HepG2 (cell line): ENCODE measurements around the gene CCND2. TPM values are rescaled to one million over a fixed set of nuclear protein-coding genes. Genes with fewer than 3 reads are reported as not detected.

ENCODE experiments used
- ATAC-seq: fragments of 200-7000 bp; cut with Tn5 transposase; 3 replicates; pipeline ENCODE4 v1.9.1; 2020; ENCODE audit warnings: mild to moderate bottlenecking, moderate library complexity
- BruUV-seq: library from RNA; stranded (reverse); fragments of 400-500 nt; replicated peaks from 2 replicates; lab custom pipeline; 2021; lab: Mats Ljungman, UMichigan
- CTCF ChIA-PET: fragments of 300-600 bp; formaldehyde crosslinking; extraction: SDS; loops from one replicate; lab custom pipeline; 2021; ENCODE audit warnings: low total read pairs, inconsistent platforms, low intra/inter-chr PET ratio; lab: Yijun Ruan, JAX
- POLR2A ChIA-PET: fragments of 350-600 bp; sonication (Branson Sonifier 250); formaldehyde crosslinking; loops from one replicate; lab custom pipeline; 2020; ENCODE audit warnings: antibody characterized with exemption, inconsistent platforms; lab: Yijun Ruan, JAX
- DNase-seq: peaks from one replicate; pipeline ENCODE4 v3.0.0-alpha.2; 2015; ENCODE audit warnings: low spot score
- FAIRE-seq: peaks from 3 replicates; lab custom pipeline; 2011; peaks lifted over from hg19 to GRCh38; lab: Jason Lieb, UNC
- H2AFZ ChIP-seq: one replicate; pipeline ENCODE4 v1.6.1; 2011; ENCODE audit warnings: low read length, inconsistent platforms
- H3K27ac ChIP-seq: fragments of 300-600 bp; 3 replicates; pipeline ENCODE4 v1.8.0; 2011; ENCODE audit warnings: mixed run types, mild to moderate bottlenecking, mixed read lengths, low read length, inconsistent platforms; ENCODE audit not compliant: insufficient read depth; ENCODE audit errors: extremely low read length
- H3K27me3 ChIP-seq, 2 experiments: fragments of 200-600 bp in 1 of 2; 2 replicates in 1 of 2; 3 replicates in 1 of 2; pipeline versions ENCODE4 v1.6.0 to v1.8.0; 2011; ENCODE audit warnings: low read length in 2 of 2, mild to moderate bottlenecking in 2 of 2, moderate library complexity in 2 of 2, inconsistent platforms in 1 of 2; ENCODE audit not compliant: insufficient read depth in 2 of 2, control insufficient read depth in 1 of 2
- H3K36me3 ChIP-seq, 2 experiments: fragments of 200-600 bp in 1 of 2; replicated peaks in 1 of 2; 2 replicates in 1 of 2; 3 replicates in 1 of 2; pipeline versions ENCODE4 v1.5.1 to v1.8.0; 2011; ENCODE audit warnings: low read length in 2 of 2, inconsistent platforms in 1 of 2; ENCODE audit not compliant: insufficient read depth in 2 of 2, control insufficient read depth in 1 of 2
- H3K4me1 ChIP-seq: 2 replicates; pipeline ENCODE4 v1.5.1; 2012; ENCODE audit warnings: low read length, inconsistent platforms; ENCODE audit not compliant: insufficient read depth
- H3K4me2 ChIP-seq: 2 replicates; pipeline ENCODE4 v1.6.0; 2011; ENCODE audit warnings: low read depth, low read length, inconsistent platforms
- H3K4me3 ChIP-seq, 3 experiments: fragments of 200-600 bp in 1 of 3; sonication (generic), shearing (Covaris generic) in 1 of 3; replicated peaks in 1 of 3; 2 replicates each; pipeline ENCODE4 v1.5.1; 2011 to 2016; ENCODE audit warnings: low read length in 3 of 3, inconsistent platforms in 2 of 3, low read depth in 2 of 3, mild to moderate bottlenecking in 2 of 3, control low read depth in 1 of 3, mixed read lengths in 1 of 3; ENCODE audit not compliant: insufficient read depth in 1 of 3
- H3K79me2 ChIP-seq: one replicate; pipeline ENCODE4 v1.6.1; 2011; ENCODE audit warnings: low read length, inconsistent platforms; ENCODE audit not compliant: insufficient read depth
- H3K9ac ChIP-seq: 2 replicates; pipeline ENCODE4 v1.6.0; 2011; ENCODE audit warnings: mild to moderate bottlenecking, low read depth, low read length, inconsistent platforms; ENCODE audit not compliant: insufficient read depth
- H3K9me3 ChIP-seq: 2 replicates; pipeline ENCODE4 v1.5.1; 2012; ENCODE audit warnings: mild to moderate bottlenecking, low read length
- H4K20me1 ChIP-seq: 2 replicates; pipeline ENCODE4 v1.6.0; 2011; ENCODE audit warnings: inconsistent platforms, mild to moderate bottlenecking, low read length, moderate library complexity; ENCODE audit not compliant: insufficient read depth
- ADNP ChIP-seq: sonication (generic); formaldehyde crosslinking; IDR thresholded peaks from 2 replicates; pipeline ENCODE4 v1.4.0; 2020; ENCODE audit warnings: missing genetic modification reagents
- ATF7-NPFF ChIP-seq: sonication (generic); formaldehyde crosslinking; IDR thresholded peaks from 2 replicates; pipeline ENCODE4 v1.8.1; 2023; ENCODE audit warnings: mild to moderate bottlenecking, low read depth, missing genetic modification reagents, moderate library complexity
- CAMTA2 ChIP-seq: sonication (generic); formaldehyde crosslinking; IDR thresholded peaks from 2 replicates; pipeline ENCODE4 v1.4.0; 2020; ENCODE audit warnings: mild to moderate bottlenecking, missing genetic modification reagents, borderline replicate concordance
- ERF ChIP-seq: IDR thresholded peaks from 2 replicates; pipeline ENCODE4 v1.6.1; 2018; ENCODE audit warnings: missing biosample characterization, missing genetic modification reagents
- HDAC6 ChIP-seq: fragments of 200-600 bp; sonication (generic); IDR thresholded peaks from 2 replicates; pipeline ENCODE4 v1.7.0; 2017; ENCODE audit warnings: mild to moderate bottlenecking, antibody characterized with exemption, low read length, low read depth
- IKZF1 ChIP-seq: fragments of 450-650 bp; IDR thresholded peaks from 2 replicates; pipeline ENCODE4 v1.7.1; 2016
- ISX ChIP-seq: sonication (generic); formaldehyde crosslinking; conservative IDR thresholded peaks from 2 replicates; pipeline ENCODE4 v1.5.0; 2020; ENCODE audit warnings: missing genetic modification reagents
- KDM4B ChIP-seq: sonication (generic); formaldehyde crosslinking; IDR thresholded peaks from 2 replicates; pipeline ENCODE4 v1.4.0; 2020; ENCODE audit warnings: missing genetic modification reagents
- KDM5B ChIP-seq: sonication (generic); formaldehyde crosslinking; IDR thresholded peaks from 2 replicates; pipeline ENCODE4 v1.4.0; 2020; ENCODE audit warnings: missing genetic modification reagents, mild to moderate bottlenecking, borderline replicate concordance
- RBM22 ChIP-seq: fragments of 200-400 bp; formaldehyde crosslinking; optimal IDR thresholded peaks from 2 replicates; pipeline ENCODE3; 2017; ENCODE audit warnings: mild to moderate bottlenecking, low read length, moderate library complexity
- RFX5 ChIP-seq: IDR thresholded peaks from 2 replicates; pipeline ENCODE4 v1.6.1; 2011; ENCODE audit warnings: low read depth, low read length, improper control_type of control experiment
- ZFP62 ChIP-seq: sonication (generic); formaldehyde crosslinking; IDR thresholded peaks from 2 replicates; pipeline ENCODE4 v1.4.0; 2020; ENCODE audit warnings: missing genetic modification reagents
- ZNF468 ChIP-seq: sonication (generic); formaldehyde crosslinking; IDR thresholded peaks from 2 replicates; pipeline ENCODE4 v1.8.0; 2022; ENCODE audit warnings: mild to moderate bottlenecking, moderate library complexity, missing genetic modification reagents
- WGBS: methylation state at CpG from one replicate; pipeline ENCODE4 v1.1.6; 2017; ENCODE audit warnings: low lambda C conversion rate; 5-methylcytosine and 5-hydroxymethylcytosine counted together
- in situ Hi-C: cut with HindIII; loops from 2 replicates; pipeline ENCODE4 v1.10.0; 2017; ENCODE audit warnings: low pct_unique_long_range_greater_than_20kb; ENCODE audit not compliant: extremely low pct_ligation_motif_present
- intact Hi-C: fragments of 100-400 bp; cut with micrococcal nuclease; formaldehyde crosslinking; loops from one replicate; pipeline ENCODE4 v1.10.0; 2022; ENCODE audit not compliant: unreplicated experiment
- polyA plus RNA-seq, 8 experiments: library from polyadenylated mRNA; depleted of rRNA in 3 of 8; stranded (reverse) in 7 of 8; unstranded in 1 of 8; fragments of >200 nt; fragmentation: Illumina TruSeq in 4 of 8; extraction: Trizol in 4 of 8; gene quantifications; 2 replicates each; pipeline versions ENCODE4 v1.2.1 to v1.2.3, GENCODE V29; 2011 to 2016; ENCODE audit warnings: low read depth in 4 of 8, missing spikeins in 1 of 8, mixed read lengths in 1 of 8; ENCODE audit not compliant: insufficient read depth in 1 of 8
- total RNA-seq, 5 experiments: library from RNA; depleted of rRNA; stranded (reverse); fragments of >200 nt; fragmentation: Illumina TruSeq; extraction: Trizol; gene quantifications; 2 replicates each; pipeline ENCODE4 v1.2.3, GENCODE V29; 2016; ENCODE audit warnings: low read depth in 1 of 5
- TF ChIP-seq, protein P1 (sequence below): sonication (generic); formaldehyde crosslinking; IDR thresholded peaks from 2 replicates; pipeline ENCODE4 v1.4.0; 2020; ENCODE audit warnings: low read depth, mild to moderate bottlenecking, missing genetic modification reagents
- TF ChIP-seq, protein P2 (sequence below): sonication (generic); formaldehyde crosslinking; IDR thresholded peaks from 2 replicates; pipeline ENCODE4 v1.4.0; 2020; ENCODE audit warnings: missing genetic modification reagents
- TF ChIP-seq, protein P3 (sequence below): sonication (generic); formaldehyde crosslinking; IDR thresholded peaks from 2 replicates; pipeline ENCODE4 v1.8.1; 2022; ENCODE audit warnings: mild to moderate bottlenecking, missing genetic modification reagents

CCND2 gene
- total and polyA plus RNA-seq, 2 of the 13 experiments (the other 11 are each of a cell fraction or from before 2014, with no cell fraction given), result 0.61 to 1.4 TPM

DNA sequence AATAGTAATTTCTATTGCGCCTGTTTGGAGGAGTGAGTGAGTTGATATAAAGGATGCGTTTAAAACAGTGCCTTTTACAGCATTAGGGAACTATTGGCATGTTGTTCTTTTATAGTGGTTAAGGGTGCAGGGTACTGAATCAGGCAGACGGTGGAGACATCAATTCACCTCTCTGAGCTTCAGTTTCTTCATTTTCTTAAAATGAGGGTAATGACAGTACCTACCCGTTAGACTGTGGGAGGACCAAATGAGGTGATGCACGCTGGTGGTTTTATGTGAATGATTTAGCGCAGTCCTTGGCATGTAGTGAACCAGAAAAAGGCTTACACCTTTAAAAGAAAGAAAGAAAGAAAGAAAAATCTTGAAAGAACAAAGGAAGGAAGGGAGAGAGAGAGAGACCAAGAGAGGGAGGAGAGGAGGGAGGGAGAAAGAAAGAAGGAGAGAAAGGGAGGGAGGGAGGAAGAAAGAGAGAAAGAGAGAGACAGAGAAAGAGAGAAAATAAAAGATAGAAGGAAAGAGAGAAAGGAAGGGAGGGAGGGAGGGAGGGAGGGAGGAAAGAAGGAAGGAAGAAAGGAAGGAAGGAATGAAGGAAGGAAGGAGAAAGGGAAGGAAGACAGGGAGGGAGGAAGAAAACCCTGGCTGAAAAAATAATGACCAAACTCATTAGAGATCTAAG, 22.2 kb upstream of the CCND2 start:
- BruUV-seq, result no TSS peak
- H3K9ac ChIP-seq, result no peak overlapping the region
- no peak overlapping the region for H3K4me3 ChIP-seq
- WGBS, result 7% methylated on average over 6 of the region's 6 CpGs
- H3K79me2 ChIP-seq, result no peaks in the 10 kb centered on the region
- H3K36me3 ChIP-seq, result no peaks in the 10 kb centered on the region
- ATAC-seq, result no peak
- TF ChIP-seq, protein P1, sequence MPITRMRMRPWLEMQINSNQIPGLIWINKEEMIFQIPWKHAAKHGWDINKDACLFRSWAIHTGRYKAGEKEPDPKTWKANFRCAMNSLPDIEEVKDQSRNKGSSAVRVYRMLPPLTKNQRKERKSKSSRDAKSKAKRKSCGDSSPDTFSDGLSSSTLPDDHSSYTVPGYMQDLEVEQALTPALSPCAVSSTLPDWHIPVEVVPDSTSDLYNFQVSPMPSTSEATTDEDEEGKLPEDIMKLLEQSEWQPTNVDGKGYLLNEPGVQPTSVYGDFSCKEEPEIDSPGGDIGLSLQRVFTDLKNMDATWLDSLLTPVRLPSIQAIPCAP (CRISPR knock-in tag), result no peak
- no peak for TF ChIP-seq ATF7-NPFF (CRISPR knock-in tag)
- no peak for TF ChIP-seq ZNF468 (CRISPR knock-in tag)
- TF ChIP-seq ADNP, result no peak
- no peak for TF ChIP-seq ZFP62 (CRISPR knock-in tag)
- TF ChIP-seq KDM4B, result no peak
- TF ChIP-seq, all 625 proteins: peak for 0
- intact Hi-C loops, result no loop called here
- Histone ChIP-seq H3K27ac (no peak overlapping the region), H2AFZ (no peak overlapping the region), H3K4me2 (no peak overlapping the region), H4K20me1 (no peaks in the 10 kb centered on the region), H3K9me3 (no peaks in the 10 kb centered on the region), H3K4me1 (no peaks in the 10 kb centered on the region), H3K27me3 (peaks cover 12 to 48% of the 10 kb centered on the region in 2 experiments; a peak in 3 of 5 replicates)
- CTCF ChIA-PET, result no interaction called here
- no peak for FAIRE-seq
- POLR2A ChIA-PET, result no interaction called here
- DNase-seq, result no peak
- in situ Hi-C loops, result no loop called here

DNA sequence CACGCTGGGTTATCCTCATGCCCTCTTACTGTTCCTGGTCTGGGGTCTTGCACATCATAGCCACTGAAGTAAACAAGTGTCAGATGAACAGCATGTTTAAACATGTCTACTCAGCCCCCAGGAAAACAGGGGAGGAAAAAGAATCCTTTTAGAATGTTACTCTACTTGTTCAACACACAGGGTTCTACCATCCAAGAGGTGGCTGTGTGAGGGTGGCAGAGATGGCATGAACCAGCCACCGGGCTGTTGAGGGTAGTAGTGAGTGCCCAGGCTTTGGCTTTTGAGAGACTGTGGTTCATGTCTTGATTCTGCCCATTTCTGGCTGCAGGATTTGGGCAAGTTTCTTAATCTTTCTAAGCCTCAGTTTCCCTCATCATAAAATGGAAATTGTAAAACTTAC, 21.6 kb upstream of the CCND2 start:
- ChIA-PET CTCF (no interaction called here), POLR2A (no interaction called here)
- BruUV-seq, result no TSS peak
- no peaks in the 10 kb centered on the region for H4K20me1 ChIP-seq
- H3K4me1 ChIP-seq, result no peaks in the 10 kb centered on the region
- FAIRE-seq (no peak), ATAC-seq (no peak), DNase-seq (no peak)
- H3K79me2 ChIP-seq, result no peaks in the 10 kb centered on the region
- no peak overlapping the region for H3K9ac ChIP-seq
- WGBS, result 0% methylated on average over 2 of the region's 2 CpGs
- H3K27me3 ChIP-seq, result peaks cover 12 to 45% of the 10 kb centered on the region in 2 experiments; a peak in 3 of 5 replicates
- H3K9me3 ChIP-seq, result no peaks in the 10 kb centered on the region
- no peak overlapping the region for H2AFZ ChIP-seq
- in situ Hi-C loops, result no loop called here
- no peak overlapping the region for H3K4me2 ChIP-seq
- H3K4me3 ChIP-seq, result no peak overlapping the region
- intact Hi-C loops, result no loop called here
- no peaks in the 10 kb centered on the region for H3K36me3 ChIP-seq
- no peak overlapping the region for H3K27ac ChIP-seq
- TF ChIP-seq HDAC6, result no peak
- TF ChIP-seq RBM22, result no peak
- no peak for TF ChIP-seq CAMTA2 (CRISPR knock-in tag)
- no peak for TF ChIP-seq IKZF1
- TF ChIP-seq ISX, result no peak
- TF ChIP-seq, protein P2, sequence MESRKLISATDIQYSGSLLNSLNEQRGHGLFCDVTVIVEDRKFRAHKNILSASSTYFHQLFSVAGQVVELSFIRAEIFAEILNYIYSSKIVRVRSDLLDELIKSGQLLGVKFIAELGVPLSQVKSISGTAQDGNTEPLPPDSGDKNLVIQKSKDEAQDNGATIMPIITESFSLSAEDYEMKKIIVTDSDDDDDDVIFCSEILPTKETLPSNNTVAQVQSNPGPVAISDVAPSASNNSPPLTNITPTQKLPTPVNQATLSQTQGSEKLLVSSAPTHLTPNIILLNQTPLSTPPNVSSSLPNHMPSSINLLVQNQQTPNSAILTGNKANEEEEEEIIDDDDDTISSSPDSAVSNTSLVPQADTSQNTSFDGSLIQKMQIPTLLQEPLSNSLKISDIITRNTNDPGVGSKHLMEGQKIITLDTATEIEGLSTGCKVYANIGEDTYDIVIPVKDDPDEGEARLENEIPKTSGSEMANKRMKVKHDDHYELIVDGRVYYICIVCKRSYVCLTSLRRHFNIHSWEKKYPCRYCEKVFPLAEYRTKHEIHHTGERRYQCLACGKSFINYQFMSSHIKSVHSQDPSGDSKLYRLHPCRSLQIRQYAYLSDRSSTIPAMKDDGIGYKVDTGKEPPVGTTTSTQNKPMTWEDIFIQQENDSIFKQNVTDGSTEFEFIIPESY (CRISPR knock-in tag), result no peak
- TF ChIP-seq ERF (CRISPR knock-in tag), result no peak
- no peak for TF ChIP-seq RFX5
- TF ChIP-seq, protein P3, sequence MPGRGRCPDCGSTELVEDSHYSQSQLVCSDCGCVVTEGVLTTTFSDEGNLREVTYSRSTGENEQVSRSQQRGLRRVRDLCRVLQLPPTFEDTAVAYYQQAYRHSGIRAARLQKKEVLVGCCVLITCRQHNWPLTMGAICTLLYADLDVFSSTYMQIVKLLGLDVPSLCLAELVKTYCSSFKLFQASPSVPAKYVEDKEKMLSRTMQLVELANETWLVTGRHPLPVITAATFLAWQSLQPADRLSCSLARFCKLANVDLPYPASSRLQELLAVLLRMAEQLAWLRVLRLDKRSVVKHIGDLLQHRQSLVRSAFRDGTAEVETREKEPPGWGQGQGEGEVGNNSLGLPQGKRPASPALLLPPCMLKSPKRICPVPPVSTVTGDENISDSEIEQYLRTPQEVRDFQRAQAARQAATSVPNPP (CRISPR knock-in tag), result no peak
- TF ChIP-seq KDM5B, result no peak
